DND-41 (cell line): ENCODE measurements around the gene ZSWIM4.

Experiments
- EZH2 ChIP-seq: IDR thresholded peaks from 3 replicates; pipeline ENCODE4 v1.6.1; 2012; ENCODE audit warnings: borderline replicate concordance, low read depth, mild to moderate bottlenecking, moderate library complexity, low read length, inconsistent platforms; ENCODE audit not compliant: severe bottlenecking
- TF ChIP-seq, protein P1 (sequence below): IDR thresholded peaks from 2 replicates; pipeline ENCODE4 v1.5.1; 2012; ENCODE audit warnings: borderline replicate concordance, low read length, moderate library complexity, mild to moderate bottlenecking; ENCODE audit not compliant: poor library complexity, severe bottlenecking; ENCODE audit errors: extremely low read depth

DNA sequence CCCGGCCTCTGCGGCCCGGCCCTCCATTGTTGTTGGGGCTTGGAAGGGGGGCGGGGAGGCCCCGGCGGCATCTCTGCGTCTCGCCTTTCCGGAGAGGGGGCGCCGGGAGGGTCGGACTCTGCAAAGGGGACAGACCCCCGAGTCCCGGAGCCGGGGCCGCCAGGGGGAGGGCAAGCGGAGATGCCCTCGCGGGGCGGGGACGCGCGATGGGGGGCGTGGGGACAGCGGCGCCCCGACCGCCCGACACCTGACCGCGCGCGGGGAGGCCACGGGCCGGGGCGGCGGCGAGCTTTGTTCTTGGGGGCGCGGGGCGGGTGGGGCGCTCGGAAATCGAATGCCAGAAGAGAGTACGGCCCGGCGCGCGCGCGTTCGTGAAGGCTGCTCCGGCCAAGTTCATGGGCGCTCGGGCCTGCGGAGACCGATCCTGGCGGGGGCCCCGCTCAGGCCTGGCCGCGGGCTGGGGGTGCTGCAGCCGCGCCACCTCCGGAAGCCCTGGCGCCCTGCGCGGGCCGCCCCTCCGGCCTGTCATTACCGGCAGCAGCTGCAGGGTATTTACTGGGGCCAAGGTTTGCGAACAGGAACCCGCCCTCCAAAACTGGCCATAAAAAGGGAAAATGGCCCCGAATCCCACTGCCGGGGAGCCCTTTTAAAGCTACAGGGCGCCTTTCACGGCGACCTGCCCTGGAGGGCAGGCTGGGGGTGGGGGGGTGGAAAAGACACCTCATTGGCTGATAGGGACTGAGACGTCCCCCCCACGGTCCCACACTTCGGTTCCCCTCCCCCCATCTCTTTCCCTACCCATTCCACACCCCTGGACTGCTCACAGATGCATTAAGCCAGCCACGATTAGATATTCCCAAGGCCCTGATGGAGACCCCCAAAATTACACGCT, 70.6 kb downstream of the ZSWIM4 start:
- TF ChIP-seq, protein P1, sequence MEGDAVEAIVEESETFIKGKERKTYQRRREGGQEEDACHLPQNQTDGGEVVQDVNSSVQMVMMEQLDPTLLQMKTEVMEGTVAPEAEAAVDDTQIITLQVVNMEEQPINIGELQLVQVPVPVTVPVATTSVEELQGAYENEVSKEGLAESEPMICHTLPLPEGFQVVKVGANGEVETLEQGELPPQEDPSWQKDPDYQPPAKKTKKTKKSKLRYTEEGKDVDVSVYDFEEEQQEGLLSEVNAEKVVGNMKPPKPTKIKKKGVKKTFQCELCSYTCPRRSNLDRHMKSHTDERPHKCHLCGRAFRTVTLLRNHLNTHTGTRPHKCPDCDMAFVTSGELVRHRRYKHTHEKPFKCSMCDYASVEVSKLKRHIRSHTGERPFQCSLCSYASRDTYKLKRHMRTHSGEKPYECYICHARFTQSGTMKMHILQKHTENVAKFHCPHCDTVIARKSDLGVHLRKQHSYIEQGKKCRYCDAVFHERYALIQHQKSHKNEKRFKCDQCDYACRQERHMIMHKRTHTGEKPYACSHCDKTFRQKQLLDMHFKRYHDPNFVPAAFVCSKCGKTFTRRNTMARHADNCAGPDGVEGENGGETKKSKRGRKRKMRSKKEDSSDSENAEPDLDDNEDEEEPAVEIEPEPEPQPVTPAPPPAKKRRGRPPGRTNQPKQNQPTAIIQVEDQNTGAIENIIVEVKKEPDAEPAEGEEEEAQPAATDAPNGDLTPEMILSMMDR: no peak
- TF ChIP-seq EZH2: no peak
